NCI-H748 (cell line): ENCODE results near the gene RAD54L.
A peak's percentile ranks its signal among the peaks of the same experiment; 100 is the strongest.
"Not testable (repeated sequence)": the region's sequence is repeated elsewhere in the genome, so short reads cannot be mapped to it uniquely, and the experiment has no call there.

Source experiments
- DNase-seq: peaks from one replicate; lab custom pipeline; 2025; ENCODE audit not compliant: unreplicated experiment; lab: John Stamatoyannopoulos, UW

Gene RAD54L

DNA sequence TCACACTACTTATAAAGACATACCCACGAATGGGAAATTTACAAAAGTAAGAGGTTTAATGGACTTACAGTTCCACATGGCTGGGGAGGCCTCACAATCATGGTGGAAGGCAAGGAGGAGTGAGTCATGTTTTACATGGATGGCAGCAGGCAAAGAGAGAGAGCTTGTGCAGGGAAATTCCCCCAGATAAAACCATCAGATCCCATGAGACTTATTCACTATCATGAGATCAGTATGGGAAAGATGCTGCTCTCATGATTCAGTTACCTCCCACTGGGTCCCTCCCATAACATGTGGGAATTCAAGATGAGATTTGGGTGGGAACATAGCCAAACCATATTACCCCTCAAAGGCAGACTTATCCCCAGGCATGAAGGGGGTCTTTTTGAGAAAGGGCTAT lies 8.7 kb upstream of the RAD54L start:
- DNase-seq, result not testable (repeated sequence)

DNA sequence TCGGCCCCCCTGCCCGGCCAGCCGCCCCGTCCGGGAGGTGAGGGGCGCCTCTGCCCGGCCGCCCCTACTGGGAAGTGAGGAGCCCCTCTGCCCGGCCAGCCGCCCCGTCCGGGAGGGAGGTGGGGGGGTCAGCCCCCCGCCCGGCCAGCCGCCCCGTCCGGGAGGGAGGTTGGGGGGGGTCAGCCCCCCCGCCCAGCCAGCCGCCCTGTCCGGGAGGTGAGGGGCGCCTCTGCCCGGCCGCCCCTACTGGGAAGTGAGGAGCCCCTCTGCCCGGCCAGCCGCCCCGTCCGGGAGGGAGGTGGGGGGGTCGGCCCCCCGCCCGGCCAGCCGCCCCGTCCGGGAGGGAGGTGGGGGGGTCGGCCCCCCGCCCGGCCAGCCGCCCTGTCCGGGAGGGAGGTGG lies 5.8 kb upstream of the RAD54L start:
- DNase-seq, result not testable (repeated sequence)

- no peak for DNase-seq
These were observed 4.6 kb upstream of the RAD54L start for GRCh38 chr1:46242918-46243317.

- DNase-seq, result not testable (repeated sequence)
These were observed 3.7 kb upstream of the RAD54L start for GRCh38 chr1:46243831-46244230.

DNA sequence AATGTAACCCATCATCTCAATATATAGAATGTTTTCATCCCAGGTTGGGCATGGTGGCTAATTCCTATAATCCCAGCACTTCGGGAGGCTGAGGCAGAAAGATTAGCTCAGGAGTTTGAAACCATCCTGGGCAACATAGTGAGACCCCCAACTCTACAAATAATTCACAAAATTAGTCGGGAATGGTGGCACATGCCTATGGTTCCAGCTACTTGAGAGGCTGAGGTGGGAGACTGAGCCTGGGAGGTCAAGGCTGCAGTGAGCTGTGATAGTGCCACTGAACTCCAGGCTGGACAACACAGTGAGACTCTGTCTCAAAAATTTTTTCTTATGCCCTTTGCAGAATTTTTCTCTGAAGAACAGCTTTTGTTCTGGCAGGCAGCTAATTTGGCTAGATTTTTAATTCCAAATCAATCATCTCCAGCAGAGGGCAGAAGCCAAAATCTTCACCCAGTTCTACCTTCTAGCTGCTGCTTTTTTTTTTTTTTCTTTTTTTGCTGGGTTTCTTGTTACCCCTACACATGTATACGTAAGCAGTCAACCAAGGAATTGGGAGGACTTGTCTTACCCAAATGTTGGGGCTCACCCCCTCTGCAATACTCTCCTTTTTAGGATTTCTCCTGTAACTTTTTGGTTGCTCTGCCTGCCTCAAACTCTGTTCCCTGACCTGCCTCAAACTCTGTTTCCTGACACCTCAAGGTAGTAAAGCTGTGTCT lies 2.7 kb upstream of the RAD54L start:
- peak; percentile 23 for DNase-seq

DNA sequence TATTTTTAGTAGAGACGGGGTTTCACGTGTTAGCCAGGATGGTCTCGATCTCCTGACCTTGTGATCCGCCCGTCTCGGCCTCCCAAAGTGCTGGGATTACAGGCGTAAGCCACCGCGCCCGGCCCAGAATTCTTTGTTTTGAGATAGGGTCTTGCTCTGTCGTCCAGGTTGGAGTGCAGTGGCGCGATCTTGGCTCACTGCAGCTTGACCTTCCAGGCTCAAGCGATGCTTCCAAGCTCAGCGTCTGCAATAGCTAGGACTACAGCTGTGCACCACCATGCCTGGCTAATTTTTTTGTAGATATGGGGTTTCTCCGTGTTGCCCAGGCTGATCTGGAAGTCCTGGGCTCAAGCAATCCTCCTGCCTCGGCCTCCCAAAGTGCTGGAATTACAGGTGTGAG lies 1.4 kb upstream of the RAD54L start:
- DNase-seq, result not testable (repeated sequence)

- peak; percentile 73 for DNase-seq
These were observed 771 bp upstream of the RAD54L start for GRCh38 chr1:46246548-46247435.

GRCh38 chr1:46248122-46248920 lies 758 bp downstream of the RAD54L start:
- DNase-seq, result peak; percentile 89

DNA sequence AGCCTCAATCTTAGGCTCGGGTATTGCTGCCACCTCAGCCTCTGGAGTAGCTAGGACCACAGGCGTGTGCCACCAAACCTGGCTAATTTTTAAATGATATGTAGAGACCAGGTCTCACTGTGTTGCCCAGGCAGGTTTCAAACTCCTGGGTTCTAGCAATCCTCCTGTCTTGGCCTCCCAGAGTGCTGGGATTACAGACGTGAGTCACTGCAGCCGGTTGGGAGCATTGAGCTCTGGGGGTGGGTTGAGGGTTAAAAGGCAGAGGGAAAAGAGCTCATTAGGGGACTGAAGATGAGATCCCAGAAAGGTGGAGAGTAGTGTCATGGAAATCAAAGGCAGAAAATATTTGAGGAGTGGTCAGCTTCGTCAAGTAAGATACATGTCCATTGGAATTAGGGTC lies 7.1 kb downstream of the RAD54L start:
- DNase-seq, result no peak

DNA sequence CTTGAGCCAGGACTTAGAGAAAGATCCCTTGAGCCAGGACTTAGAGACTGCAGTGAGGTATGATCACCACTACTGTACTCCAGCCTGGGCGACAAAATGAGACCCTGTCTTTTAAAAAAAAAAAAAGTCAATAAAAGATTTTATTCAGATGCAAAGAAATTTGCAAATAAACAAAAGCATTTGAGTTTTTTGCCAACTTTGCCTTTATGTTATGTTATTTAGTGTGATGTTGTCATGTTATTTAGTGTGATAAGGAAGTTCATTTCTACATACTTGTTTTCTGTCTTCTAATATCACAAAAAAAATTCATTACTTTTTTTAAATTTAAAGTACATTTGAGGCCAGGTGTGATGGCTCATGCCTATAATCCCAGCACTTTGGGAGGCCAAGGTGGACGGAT lies 9.0 kb downstream of the RAD54L start:
- DNase-seq, result no peak

- DNase-seq, result no peak
These were observed 14.9 kb downstream of the RAD54L start for GRCh38 chr1:46262508-46262907.

DNA sequence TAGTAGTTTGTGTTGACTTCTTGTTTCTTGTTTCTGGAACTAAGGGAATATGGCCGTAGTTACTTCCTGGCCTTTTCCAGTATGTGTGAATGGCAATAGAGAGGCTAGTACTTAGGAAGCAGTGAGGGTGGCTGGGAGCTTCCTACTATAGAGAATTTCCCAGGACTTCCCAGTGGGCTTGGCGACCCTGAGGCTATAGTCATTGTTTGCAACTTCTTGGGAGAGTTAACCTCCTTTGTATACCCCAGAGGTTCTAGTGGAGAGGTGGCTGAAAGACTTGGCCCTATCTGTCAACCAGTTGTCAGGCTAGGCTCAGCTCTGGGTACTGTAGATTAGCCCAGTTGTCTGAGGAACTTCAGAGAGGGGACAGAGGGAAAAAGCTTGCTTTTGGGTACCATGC lies 15.6 kb downstream of the RAD54L start:
- DNase-seq, result no peak

DNA sequence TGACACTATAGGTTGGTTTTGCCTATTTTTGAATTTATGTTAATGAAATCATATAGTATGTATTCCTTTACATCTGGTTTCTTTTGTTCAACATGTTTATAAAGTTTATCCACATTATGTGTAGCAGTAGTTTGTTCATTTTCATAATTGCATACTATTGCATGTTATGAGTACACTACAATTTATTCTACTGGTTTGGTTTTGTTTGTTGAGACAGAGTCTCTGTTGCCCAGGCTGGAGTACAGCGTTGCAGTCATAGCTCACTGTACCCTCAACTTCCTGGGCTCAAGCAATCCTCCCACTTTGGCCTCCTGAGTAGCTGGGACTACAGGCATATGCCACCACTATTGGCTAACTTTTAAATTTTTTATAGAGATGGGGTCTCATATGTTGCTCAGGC lies 21.0 kb downstream of the RAD54L start:
- DNase-seq, result no peak

GRCh38 chr1:46274225-46275029 lies 26.9 kb downstream of the RAD54L start:
- no peak for DNase-seq

GRCh38 chr1:46275030-46275337 lies 27.4 kb downstream of the RAD54L start:
- no peak for DNase-seq

DNA sequence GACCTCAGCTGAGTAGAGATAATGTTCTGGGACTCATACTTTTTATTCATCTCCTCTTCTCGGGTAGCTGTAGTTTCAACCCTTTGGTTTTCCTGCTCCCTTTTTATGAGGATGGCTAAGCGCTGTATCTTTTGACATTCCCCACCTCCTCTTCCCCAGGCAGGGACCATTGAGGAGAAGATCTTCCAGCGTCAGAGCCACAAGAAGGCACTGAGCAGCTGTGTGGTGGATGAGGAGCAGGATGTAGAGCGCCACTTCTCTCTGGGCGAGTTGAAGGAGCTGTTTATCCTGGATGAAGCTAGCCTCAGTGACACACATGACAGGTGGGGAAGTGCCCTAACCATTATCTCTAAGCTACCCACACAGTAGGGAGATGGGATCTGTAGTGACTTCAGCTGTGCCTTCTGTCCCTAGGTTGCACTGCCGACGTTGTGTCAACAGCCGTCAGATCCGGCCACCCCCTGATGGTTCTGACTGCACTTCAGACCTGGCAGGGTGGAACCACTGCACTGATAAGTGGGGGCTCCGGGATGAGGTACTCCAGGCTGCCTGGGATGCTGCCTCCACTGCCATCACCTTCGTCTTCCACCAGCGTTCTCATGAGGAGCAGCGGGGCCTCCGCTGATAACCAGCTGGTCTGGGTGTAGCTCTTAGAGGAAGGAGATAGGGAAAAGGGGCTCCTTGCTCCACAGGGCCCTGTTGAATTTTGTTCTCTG lies 30.3 kb downstream of the RAD54L start:
- DNase-seq, result no peak

DNA sequence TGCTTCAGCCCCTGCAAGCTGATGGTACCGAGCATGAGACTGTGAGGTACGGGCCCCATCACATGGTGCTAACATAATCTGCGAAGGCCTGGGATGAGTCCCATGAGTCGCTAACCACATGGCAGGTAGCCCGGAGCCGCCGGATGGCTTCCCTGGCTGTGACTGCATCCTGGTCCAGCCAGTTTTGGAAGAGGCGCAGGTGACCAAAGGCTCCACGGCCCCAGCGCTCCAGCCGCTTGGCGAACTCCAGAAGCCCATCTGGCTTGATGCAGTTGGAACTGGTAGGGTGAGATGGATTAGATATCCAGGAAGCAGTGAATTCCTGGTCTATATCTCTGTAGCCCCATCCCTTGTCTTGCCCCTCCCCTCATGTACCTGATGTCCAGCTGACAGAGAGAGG lies 31.2 kb downstream of the RAD54L start:
- DNase-seq, result no peak

GRCh38 chr1:46280092-46280491 lies 32.5 kb downstream of the RAD54L start:
- DNase-seq, result no peak

DNA sequence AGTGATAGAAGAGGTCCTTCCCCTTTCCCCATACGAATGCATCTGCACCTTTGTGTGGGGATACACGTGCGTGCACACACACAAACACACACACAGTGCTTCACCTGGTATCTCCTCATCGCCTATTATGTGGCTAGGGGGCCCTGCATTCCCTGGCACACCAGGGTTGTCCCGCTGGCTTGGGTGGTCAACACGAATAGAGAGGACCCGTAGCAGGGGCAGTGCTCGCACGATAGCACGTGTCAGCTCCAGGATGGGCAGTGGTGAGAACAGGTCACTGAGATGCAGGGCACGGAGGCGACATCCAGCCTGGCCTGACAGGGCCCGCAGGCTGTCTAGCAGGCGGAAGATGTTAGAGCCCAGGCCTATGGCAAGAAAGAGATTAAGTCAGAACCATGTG lies 33.5 kb downstream of the RAD54L start:
- no peak for DNase-seq

DNA sequence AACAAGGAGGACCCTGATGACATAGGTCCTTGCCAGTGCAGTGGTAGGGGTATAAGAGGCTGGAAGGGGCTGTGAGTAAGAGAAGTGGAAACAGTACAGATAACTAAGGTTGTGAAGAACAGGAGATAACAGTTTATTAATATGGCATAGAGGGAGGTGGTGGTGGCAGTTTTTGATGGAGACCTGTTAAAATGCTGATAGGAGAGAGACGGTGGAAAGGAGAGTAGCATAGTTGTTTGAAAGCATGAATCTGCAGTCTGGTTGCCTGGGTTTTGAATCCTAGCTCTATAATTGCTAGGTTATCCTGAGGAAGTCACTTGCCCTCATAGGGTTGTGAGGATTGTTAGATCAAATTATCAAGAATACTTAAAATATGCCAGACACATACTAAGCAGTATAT lies 36.5 kb downstream of the RAD54L start:
- DNase-seq, result no peak
